Glutamatergic neuron (in vitro differentiated cells): Measurements from ENCODE around the gene PCNT. TPM values are rescaled to one million over a fixed set of nuclear protein-coding genes. Genes with fewer than 3 reads are reported as not detected.

Experiments
- DNase-seq: peaks from one replicate; pipeline ENCODE4 v3.0.0; 2022
- H3K27ac Mint-ChIP-seq: one replicate; pipeline ENCODE4 v1.8.0; 2020; ENCODE audit warnings: mild to moderate bottlenecking, mixed read lengths, inconsistent platforms; ENCODE audit not compliant: unreplicated experiment
- H3K27me3 Mint-ChIP-seq: one replicate; pipeline ENCODE4 v1.8.0; 2020; ENCODE audit warnings: mild to moderate bottlenecking, moderate library complexity, mixed read lengths, inconsistent platforms; ENCODE audit not compliant: unreplicated experiment
- H3K36me3 Mint-ChIP-seq: one replicate; pipeline ENCODE4 v1.8.0; 2020; ENCODE audit warnings: mild to moderate bottlenecking, mixed read lengths, inconsistent platforms; ENCODE audit not compliant: unreplicated experiment
- H3K4me1 Mint-ChIP-seq: one replicate; pipeline ENCODE4 v1.8.0; 2020; ENCODE audit warnings: mild to moderate bottlenecking, low read depth, mixed read lengths, inconsistent platforms; ENCODE audit not compliant: unreplicated experiment
- H3K4me3 Mint-ChIP-seq: one replicate; pipeline ENCODE4 v1.8.0; 2020; ENCODE audit warnings: mild to moderate bottlenecking, mixed read lengths, inconsistent platforms; ENCODE audit not compliant: unreplicated experiment
- H3K9me3 Mint-ChIP-seq: one replicate; pipeline ENCODE4 v1.8.0; 2020; ENCODE audit warnings: mild to moderate bottlenecking, moderate library complexity, mixed read lengths, inconsistent platforms; ENCODE audit not compliant: unreplicated experiment
- total RNA-seq: library from RNA; stranded (reverse); fragmentation: NEBNext Ultra II Directional; extraction: Animal tissue kit (Norgen Biotek cat#: 25700); gene quantifications from one replicate; pipeline ENCODE4 v1.2.1, GENCODE V29; 2021; ENCODE audit not compliant: unreplicated experiment
- TF ChIP-seq, protein P1 (sequence below): fragments of 200-600 bp; sonication (generic); IDR thresholded peaks from one replicate; pipeline ENCODE4 v1.5.0; 2021; ENCODE audit not compliant: partially characterized antibody, unreplicated experiment

Gene PCNT
- total RNA-seq, 1 donor from 2014 or later: 117 TPM

DNA sequence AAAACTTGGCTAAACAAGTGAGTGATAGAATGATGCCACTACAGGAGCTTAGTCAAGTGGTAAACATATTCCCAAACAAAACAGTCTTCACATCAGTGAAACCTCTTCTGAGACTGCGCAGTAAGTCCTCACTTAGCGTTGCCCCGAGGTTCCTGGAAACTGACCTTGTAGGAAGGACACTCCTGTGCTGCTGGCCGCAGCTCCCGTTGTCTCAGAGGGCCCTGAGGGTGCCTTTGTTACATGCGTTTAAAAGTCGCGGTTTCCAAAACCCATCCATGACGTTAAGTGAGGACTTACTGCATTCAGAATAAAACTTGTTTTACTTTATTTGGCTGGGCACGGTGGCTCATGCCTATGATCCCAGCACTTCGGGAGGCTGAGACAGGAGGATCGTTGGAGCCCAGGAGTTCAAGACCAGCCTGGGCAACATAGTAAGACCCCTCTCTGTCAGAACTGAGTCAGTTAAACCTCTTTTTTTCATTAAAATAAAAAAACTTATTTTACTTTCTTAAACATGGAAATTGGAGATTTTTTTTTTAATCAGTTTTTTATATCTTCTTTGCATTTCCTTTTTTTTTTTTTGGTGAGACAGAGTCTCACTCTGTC, 98.8 kb downstream of the PCNT start:
- peaks cover 7% of the 10 kb centered on the region for H3K4me1 Mint-ChIP-seq
- peaks cover 4% of the 10 kb centered on the region for H3K27me3 Mint-ChIP-seq
- DNase-seq: no peak
- H3K9me3 Mint-ChIP-seq: peaks cover 5% of the 10 kb centered on the region
- no peak overlapping the region for H3K27ac Mint-ChIP-seq
- no peak overlapping the region for H3K4me3 Mint-ChIP-seq
- TF ChIP-seq, protein P1, sequence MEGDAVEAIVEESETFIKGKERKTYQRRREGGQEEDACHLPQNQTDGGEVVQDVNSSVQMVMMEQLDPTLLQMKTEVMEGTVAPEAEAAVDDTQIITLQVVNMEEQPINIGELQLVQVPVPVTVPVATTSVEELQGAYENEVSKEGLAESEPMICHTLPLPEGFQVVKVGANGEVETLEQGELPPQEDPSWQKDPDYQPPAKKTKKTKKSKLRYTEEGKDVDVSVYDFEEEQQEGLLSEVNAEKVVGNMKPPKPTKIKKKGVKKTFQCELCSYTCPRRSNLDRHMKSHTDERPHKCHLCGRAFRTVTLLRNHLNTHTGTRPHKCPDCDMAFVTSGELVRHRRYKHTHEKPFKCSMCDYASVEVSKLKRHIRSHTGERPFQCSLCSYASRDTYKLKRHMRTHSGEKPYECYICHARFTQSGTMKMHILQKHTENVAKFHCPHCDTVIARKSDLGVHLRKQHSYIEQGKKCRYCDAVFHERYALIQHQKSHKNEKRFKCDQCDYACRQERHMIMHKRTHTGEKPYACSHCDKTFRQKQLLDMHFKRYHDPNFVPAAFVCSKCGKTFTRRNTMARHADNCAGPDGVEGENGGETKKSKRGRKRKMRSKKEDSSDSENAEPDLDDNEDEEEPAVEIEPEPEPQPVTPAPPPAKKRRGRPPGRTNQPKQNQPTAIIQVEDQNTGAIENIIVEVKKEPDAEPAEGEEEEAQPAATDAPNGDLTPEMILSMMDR: no peak
- H3K36me3 Mint-ChIP-seq: peaks cover 10% of the 10 kb centered on the region

DNA sequence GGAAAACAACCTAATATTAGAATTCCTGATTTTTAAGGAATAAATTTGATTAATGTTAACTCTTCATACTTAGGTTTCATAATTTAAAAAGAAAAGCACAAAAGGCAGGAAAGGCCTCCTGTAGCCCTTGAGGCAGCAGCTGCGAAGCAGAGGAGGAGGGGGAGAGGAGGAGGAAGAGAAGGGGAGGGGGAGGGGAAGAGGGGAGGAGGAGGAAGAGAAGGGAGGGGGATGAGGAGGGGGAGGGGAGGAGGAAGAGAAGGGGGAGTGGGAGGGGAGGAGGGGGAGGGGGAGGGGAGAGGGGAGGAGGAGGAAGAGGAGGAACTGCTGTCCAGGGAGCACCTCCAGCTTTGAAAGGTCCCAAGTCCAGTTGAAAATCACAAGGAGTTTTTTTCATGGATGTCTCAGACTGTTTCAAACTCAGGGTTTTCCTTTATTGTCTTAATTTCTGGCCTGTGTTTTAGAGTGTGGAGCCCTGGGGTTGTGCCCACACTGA, 99.6 kb downstream of the PCNT start:
- H3K27ac Mint-ChIP-seq: peak overlapping the region; percentile 64
- TF ChIP-seq, protein P1: no peak
- peaks cover 4% of the 10 kb centered on the region for H3K27me3 Mint-ChIP-seq
- no peak for DNase-seq
- peaks cover 10% of the 10 kb centered on the region for H3K36me3 Mint-ChIP-seq
- H3K4me3 Mint-ChIP-seq: no peak overlapping the region
- peaks cover 7% of the 10 kb centered on the region for H3K4me1 Mint-ChIP-seq
- H3K9me3 Mint-ChIP-seq: peaks cover 6% of the 10 kb centered on the region

DNA sequence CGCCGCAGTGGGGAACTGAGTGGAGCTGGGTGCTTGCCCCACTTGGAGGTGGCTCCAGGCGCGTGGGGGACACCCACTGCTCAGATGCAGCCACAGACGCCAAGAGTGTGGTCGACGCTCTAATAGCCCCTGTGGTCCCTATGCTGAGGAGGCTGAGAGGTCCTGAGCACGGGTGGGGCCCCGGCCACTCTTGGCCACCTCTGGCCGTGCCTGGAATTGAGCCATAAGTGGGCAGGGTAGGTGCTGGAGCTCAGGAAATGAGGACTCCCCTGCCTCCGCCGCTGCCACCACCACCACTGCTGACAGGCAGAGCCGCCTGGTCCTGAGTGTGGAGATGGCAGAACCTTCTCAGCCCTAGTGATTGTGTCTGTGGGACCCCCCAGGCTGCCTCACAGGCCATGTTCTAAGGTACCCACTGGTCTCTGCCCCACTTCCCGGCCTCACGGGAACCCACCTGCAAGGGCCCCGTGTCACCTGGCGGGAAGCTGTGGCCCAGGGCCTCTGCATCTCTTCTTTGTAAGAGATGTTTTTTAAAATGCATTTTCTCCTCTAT, 100.2 kb downstream of the PCNT start:
- TF ChIP-seq, protein P1: no peak
- Mint-ChIP-seq H3K27me3 (peaks cover 4% of the 10 kb centered on the region), H3K9me3 (peaks cover 8% of the 10 kb centered on the region), H3K4me1 (peaks cover 7% of the 10 kb centered on the region), H3K4me3 (no peak overlapping the region), H3K36me3 (peaks cover 5% of the 10 kb centered on the region), H3K27ac (peak overlapping the region; percentile 64)
- peak; percentile 35 for DNase-seq

DNA sequence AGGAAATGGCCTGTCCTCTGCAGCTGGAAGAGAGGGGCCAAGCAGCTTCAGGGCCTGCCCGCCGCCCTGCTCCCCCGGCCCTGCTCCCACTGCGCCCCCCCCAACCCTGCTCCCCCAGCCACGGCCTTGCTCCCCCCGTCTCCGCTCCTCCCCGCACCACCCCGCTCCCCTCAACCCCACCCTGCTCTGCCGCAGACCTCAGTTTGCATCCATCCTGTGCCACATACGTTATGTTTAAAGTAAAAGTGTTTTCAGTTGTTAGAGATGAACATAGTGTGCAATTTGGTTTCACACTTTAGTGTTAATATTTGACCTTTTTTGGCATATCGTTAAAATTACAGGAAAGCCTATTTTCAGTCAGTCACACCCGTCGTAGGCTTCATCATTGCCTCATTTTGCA, 100.7 kb downstream of the PCNT start:
- Mint-ChIP-seq H3K27me3 (peaks cover 4% of the 10 kb centered on the region), H3K4me1 (peaks cover 7% of the 10 kb centered on the region), H3K36me3 (peaks cover 5% of the 10 kb centered on the region), H3K4me3 (no peak overlapping the region), H3K9me3 (peaks cover 8% of the 10 kb centered on the region), H3K27ac (peak overlapping the region; percentile 83)
- TF ChIP-seq, protein P1: no peak
- DNase-seq: no peak

DNA sequence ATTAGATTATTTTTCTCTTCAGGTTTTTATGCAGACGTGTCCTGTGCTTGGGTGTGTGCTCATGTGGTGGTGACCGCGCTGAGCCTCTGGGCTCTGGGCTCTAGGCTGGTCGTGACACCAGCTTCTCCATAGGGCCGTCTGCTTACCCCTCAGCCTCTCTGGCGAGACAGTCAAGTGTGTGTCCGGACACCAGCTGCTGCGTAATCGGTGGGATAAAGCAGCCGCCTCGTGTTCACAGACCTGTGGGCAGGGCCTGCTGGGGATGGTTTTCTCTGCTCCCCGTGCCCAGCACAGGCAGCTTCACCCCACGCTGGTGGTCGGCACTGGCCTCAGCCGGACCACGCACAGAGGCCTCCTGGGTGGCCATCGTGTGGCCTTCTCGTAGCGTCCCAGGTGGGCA, 101.1 kb downstream of the PCNT start:
- Mint-ChIP-seq H3K4me3 (no peak overlapping the region), H3K27ac (peak overlapping the region; percentile 83), H3K36me3 (peaks cover 3% of the 10 kb centered on the region), H3K9me3 (peaks cover 8% of the 10 kb centered on the region), H3K4me1 (peaks cover 7% of the 10 kb centered on the region), H3K27me3 (peaks cover 4% of the 10 kb centered on the region)
- TF ChIP-seq, protein P1: no peak
- peak; percentile 38 for DNase-seq
